ENCODE results near the gene MAD1L1.

The MAD1L1 gene

DNA sequence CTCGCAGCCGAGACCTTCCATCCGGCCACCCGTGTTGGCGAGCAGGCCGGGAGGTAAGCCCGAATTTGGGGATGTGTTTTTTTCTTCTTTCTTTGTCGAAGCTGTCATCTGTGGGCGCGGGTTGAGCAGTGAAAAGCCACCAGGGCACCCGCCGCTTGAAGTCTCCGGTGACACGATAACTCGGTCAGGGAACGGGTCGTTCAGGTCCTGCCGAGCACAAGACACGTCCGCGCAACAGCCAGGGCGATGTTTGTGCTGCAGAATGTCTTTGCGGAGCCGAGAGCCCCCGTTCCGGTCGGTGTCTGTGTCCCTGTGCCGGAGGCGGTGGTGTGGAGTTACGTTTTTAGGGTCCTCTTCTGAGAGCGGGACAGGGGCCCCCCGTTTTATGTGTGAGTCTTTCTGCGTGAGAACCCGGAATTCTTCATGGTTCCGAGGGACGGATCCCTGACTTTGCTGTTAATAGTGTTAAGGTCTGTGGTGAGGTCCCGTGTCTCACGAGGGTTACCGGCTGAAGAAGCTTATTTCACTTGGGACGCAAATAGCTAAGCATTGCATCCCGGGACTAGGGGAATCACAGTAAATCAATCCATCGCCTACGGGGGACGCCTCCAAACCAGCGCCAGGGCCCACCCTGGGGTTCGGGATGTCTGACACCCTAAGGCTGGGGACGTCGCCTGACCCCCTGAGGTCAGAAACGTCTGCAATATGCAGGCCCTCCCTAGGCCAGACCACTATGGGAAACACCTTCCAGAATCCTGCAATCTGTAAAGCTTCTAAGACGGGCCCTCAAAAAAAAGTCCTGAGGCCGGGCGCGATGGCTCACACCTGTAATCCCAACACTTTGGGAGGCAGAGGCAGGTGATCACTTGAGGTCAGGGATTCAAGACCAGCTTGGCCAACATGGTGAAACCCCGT lies 463.2 kb downstream of the MAD1L1 start:
- H3K27me3 Mint-ChIP-seq (ENCODE audit: low read depth, poor library complexity) = peaks cover 13% of the 10 kb centered on the region
- H3K27ac Mint-ChIP-seq = no peak overlapping the region
- TF ChIP-seq, protein P1, sequence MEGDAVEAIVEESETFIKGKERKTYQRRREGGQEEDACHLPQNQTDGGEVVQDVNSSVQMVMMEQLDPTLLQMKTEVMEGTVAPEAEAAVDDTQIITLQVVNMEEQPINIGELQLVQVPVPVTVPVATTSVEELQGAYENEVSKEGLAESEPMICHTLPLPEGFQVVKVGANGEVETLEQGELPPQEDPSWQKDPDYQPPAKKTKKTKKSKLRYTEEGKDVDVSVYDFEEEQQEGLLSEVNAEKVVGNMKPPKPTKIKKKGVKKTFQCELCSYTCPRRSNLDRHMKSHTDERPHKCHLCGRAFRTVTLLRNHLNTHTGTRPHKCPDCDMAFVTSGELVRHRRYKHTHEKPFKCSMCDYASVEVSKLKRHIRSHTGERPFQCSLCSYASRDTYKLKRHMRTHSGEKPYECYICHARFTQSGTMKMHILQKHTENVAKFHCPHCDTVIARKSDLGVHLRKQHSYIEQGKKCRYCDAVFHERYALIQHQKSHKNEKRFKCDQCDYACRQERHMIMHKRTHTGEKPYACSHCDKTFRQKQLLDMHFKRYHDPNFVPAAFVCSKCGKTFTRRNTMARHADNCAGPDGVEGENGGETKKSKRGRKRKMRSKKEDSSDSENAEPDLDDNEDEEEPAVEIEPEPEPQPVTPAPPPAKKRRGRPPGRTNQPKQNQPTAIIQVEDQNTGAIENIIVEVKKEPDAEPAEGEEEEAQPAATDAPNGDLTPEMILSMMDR (IDR thresholded peaks at IDR 0.05) = no peak
- no peaks in the 10 kb centered on the region for H3K4me1 Mint-ChIP-seq
- no peak for DNase-seq
- peaks cover 27% of the 10 kb centered on the region for H3K9me3 Mint-ChIP-seq
- no peak overlapping the region for H3K4me3 Mint-ChIP-seq
- no peaks in the 10 kb centered on the region for H3K36me3 Mint-ChIP-seq (ENCODE audit: low read depth)

DNA sequence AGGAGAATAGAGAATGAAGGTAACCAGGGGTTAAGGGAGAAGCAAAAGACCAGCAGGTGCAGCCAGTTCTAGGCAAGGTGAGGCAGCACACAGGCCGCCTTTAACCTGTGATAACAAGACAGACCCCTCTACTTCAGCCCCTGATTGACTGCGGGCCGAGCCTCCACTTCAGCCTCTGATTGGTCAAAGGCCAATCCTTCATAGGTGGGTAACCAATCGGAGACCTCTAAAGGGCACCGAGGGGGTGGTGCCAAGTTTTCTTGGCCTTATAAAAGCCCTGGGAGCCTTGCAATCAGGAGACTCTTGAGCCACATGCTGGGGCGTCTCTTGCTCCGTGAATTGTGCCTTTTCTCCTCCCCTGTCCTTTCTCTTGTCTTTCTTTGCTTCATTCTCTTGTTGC lies 463.9 kb downstream of the MAD1L1 start:
- Mint-ChIP-seq H3K4me3 (no peak overlapping the region), H3K27ac (no peak overlapping the region), H3K9me3 (peaks cover 28% of the 10 kb centered on the region), H3K36me3 (ENCODE audit: low read depth) (no peaks in the 10 kb centered on the region), H3K27me3 (ENCODE audit: low read depth, poor library complexity) (peaks cover 13% of the 10 kb centered on the region), H3K4me1 (no peaks in the 10 kb centered on the region)
- TF ChIP-seq, protein P1 (IDR thresholded peaks at IDR 0.05) = no peak
- DNase-seq = no peak

DNA sequence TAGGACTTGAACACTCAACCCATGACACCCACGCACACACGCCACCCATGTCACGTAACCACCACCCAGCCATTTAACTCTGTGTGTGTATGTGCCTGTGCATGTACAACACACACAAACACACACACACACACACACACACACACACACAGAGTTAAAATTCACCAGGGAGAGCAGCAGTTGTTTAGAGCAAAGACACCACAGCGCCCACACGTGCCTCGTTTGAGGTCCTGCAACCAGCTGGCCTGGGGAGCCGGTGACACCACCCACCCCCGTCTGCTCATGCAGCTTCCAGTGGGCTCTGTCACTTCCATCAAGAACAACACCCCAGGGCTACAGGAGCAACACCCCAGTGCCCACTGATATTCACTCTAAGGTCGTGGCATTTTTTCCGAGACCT lies 465.2 kb downstream of the MAD1L1 start:
- H3K4me1 Mint-ChIP-seq = no peaks in the 10 kb centered on the region
- H3K27me3 Mint-ChIP-seq (ENCODE audit: low read depth, poor library complexity) = peaks cover 9% of the 10 kb centered on the region
- TF ChIP-seq, protein P1 (IDR thresholded peaks at IDR 0.05) = no peak
- H3K9me3 Mint-ChIP-seq = peaks cover 29% of the 10 kb centered on the region
- no peak for DNase-seq
- no peak overlapping the region for H3K4me3 Mint-ChIP-seq
- no peaks in the 10 kb centered on the region for H3K36me3 Mint-ChIP-seq (ENCODE audit: low read depth)
- H3K27ac Mint-ChIP-seq = peak overlapping the region; percentile 16

Measured in nephron progenitor cell (in vitro differentiated cells).